IMR-90 (cell line): Measurements from ENCODE around the gene PPOX. TPM values are rescaled to one million over a fixed set of nuclear protein-coding genes. Genes with fewer than 3 reads are reported as not detected.

Experiments
- ATAC-seq: fragments of 200-7000 bp; cut with Tn5 transposase; 2 replicates; pipeline ENCODE4 v1.9.1; 2020; ENCODE audit warnings: low read depth, mild to moderate bottlenecking, moderate library complexity
- BruUV-seq: library from RNA; stranded (reverse); fragments of 400-500 nt; replicated peaks from 2 replicates; lab custom pipeline; 2021; lab: Mats Ljungman, UMichigan
- CTCF ChIA-PET: fragments of 300-600 bp; formaldehyde crosslinking; extraction: SDS; loops from one replicate; lab custom pipeline; 2021; ENCODE audit warnings: antibody characterized with exemption; lab: Yijun Ruan, JAX
- POLR2A ChIA-PET: fragments of 300-600 bp; sonication (Branson Sonifier 250); formaldehyde crosslinking; loops from one replicate; lab custom pipeline; 2022; ENCODE audit warnings: antibody characterized with exemption; ENCODE audit not compliant: unreplicated experiment; lab: Charles Lee
- DNase-seq: peaks from one replicate; pipeline ENCODE4 v3.0.0; 2013
- H2AFZ ChIP-seq: replicated peaks from 2 replicates; pipeline ENCODE3; 2013; ENCODE audit warnings: low read length, mild to moderate bottlenecking; ENCODE audit not compliant: poor library complexity
- H2AK5ac ChIP-seq: 2 replicates; pipeline ENCODE4 v1.6.1; 2013; ENCODE audit warnings: low read depth, low read length, inconsistent platforms
- H2AK9ac ChIP-seq: replicated peaks from 2 replicates; pipeline ENCODE3; 2013; ENCODE audit warnings: mild to moderate bottlenecking, low read depth, low read length, moderate library complexity; ENCODE audit not compliant: poor library complexity
- H2BK120ac ChIP-seq: 2 replicates; pipeline ENCODE4 v1.6.1; 2013; ENCODE audit warnings: low read depth, low read length, inconsistent platforms
- H2BK15ac ChIP-seq: 3 replicates; pipeline ENCODE4 v1.6.1; 2013; ENCODE audit warnings: low read depth, low read length, inconsistent platforms
- H2BK20ac ChIP-seq: 2 replicates; pipeline ENCODE4 v1.6.1; 2013; ENCODE audit warnings: low read depth, mild to moderate bottlenecking, inconsistent platforms, low read length, moderate library complexity
- H2BK5ac ChIP-seq: 2 replicates; pipeline ENCODE4 v1.6.1; 2013; ENCODE audit warnings: mild to moderate bottlenecking, low read depth, low read length, inconsistent platforms; ENCODE audit not compliant: poor library complexity, severe bottlenecking
- H3K14ac ChIP-seq: replicated peaks from 2 replicates; pipeline ENCODE4 v1.6.1; 2013; ENCODE audit warnings: low read depth, low read length, inconsistent platforms
- H3K18ac ChIP-seq: 2 replicates; pipeline ENCODE4 v1.6.1; 2013; ENCODE audit warnings: low read depth, low read length, control low read depth
- H3K23ac ChIP-seq: 2 replicates; pipeline ENCODE4 v1.6.1; 2013; ENCODE audit warnings: low read depth, low read length, inconsistent platforms
- H3K27ac ChIP-seq: 2 replicates; pipeline ENCODE4 v1.5.1; 2013; ENCODE audit warnings: mild to moderate bottlenecking, control low read depth, low read length; ENCODE audit not compliant: insufficient read depth
- H3K27me3 ChIP-seq: 2 replicates; pipeline ENCODE4 v1.6.1; 2013; ENCODE audit warnings: low read length; ENCODE audit not compliant: control insufficient read depth, insufficient read depth
- H3K36me3 ChIP-seq: 2 replicates; pipeline ENCODE4 v1.6.1; 2013; ENCODE audit warnings: low read length, mixed read lengths; ENCODE audit not compliant: control insufficient read depth, insufficient read depth
- H3K4ac ChIP-seq: 2 replicates; pipeline ENCODE4 v1.6.1; 2013; ENCODE audit warnings: low read depth, low read length, inconsistent platforms
- H3K4me1 ChIP-seq: 2 replicates; pipeline ENCODE4 v1.6.1; 2013; ENCODE audit warnings: low read length, mixed read lengths; ENCODE audit not compliant: control insufficient read depth, insufficient read depth
- H3K4me2 ChIP-seq: 2 replicates; pipeline ENCODE4 v1.6.1; 2013; ENCODE audit warnings: low read depth, mild to moderate bottlenecking, control low read depth, low read length, moderate library complexity
- H3K4me3 ChIP-seq: 2 replicates; pipeline ENCODE4 v1.5.1; 2013; ENCODE audit warnings: low read depth, mild to moderate bottlenecking, control low read depth, low read length, moderate library complexity; ENCODE audit not compliant: insufficient read depth
- H3K56ac ChIP-seq: 2 replicates; pipeline ENCODE4 v1.6.1; 2013; ENCODE audit warnings: low read length, inconsistent platforms; ENCODE audit not compliant: insufficient read depth; ENCODE audit errors: extremely low read depth
- H3K79me1 ChIP-seq, 2 experiments: 2 replicates each; pipeline ENCODE4 v1.6.1; 2013; ENCODE audit warnings: low read length in 2 of 2, inconsistent platforms in 1 of 2, low read depth in 1 of 2
- H3K9ac ChIP-seq: 2 replicates; pipeline ENCODE4 v1.6.1; 2013; ENCODE audit warnings: low read depth, low read length, control low read depth
- H3K9me1 ChIP-seq: 2 replicates; pipeline ENCODE4 v1.6.1; 2013; ENCODE audit warnings: low read length, inconsistent platforms; ENCODE audit not compliant: insufficient read depth
- H3K9me3 ChIP-seq: 2 replicates; pipeline ENCODE4 v1.6.1; 2013; ENCODE audit warnings: low read length; ENCODE audit not compliant: control insufficient read depth, insufficient read depth
- H4K20me1 ChIP-seq: 2 replicates; pipeline ENCODE4 v1.6.1; 2013; ENCODE audit warnings: low read length, inconsistent platforms; ENCODE audit not compliant: insufficient read depth
- H4K5ac ChIP-seq: 2 replicates; pipeline ENCODE4 v1.6.1; 2013; ENCODE audit warnings: mild to moderate bottlenecking, low read depth, low read length, control low read depth
- H4K8ac ChIP-seq, 2 experiments: 2 replicates each; pipeline ENCODE4 v1.6.1; 2013; ENCODE audit warnings: low read depth in 2 of 2, low read length in 2 of 2, control low read depth in 1 of 2, inconsistent platforms in 1 of 2
- H4K91ac ChIP-seq: 2 replicates; pipeline ENCODE4 v1.6.1; 2013; ENCODE audit warnings: low read depth, low read length, inconsistent platforms; ENCODE audit not compliant: insufficient read depth
- BHLHE40 ChIP-seq: fragments of 150-350 bp; IDR thresholded peaks from 2 replicates; pipeline ENCODE4 v1.6.1; 2016; ENCODE audit warnings: mild to moderate bottlenecking, low read depth, low read length
- CEBPB ChIP-seq: IDR thresholded peaks from 2 replicates; pipeline ENCODE4 v1.6.1; 2012; ENCODE audit warnings: low read depth, low read length, improper control_type of control experiment
- FOS ChIP-seq: fragments of 150-350 bp; IDR thresholded peaks from 2 replicates; pipeline ENCODE4 v1.6.1; 2016; ENCODE audit warnings: low read depth, low read length
- MAFK ChIP-seq: IDR thresholded peaks from 2 replicates; pipeline ENCODE4 v1.6.1; 2012; ENCODE audit warnings: low read depth, low read length, improper control_type of control experiment
- POLR2A ChIP-seq: IDR thresholded peaks from 2 replicates; pipeline ENCODE4 v1.6.1; 2012; ENCODE audit warnings: mild to moderate bottlenecking, low read depth, low read length
- RCOR1 ChIP-seq: IDR thresholded peaks from 2 replicates; pipeline ENCODE4 v1.6.1; 2012; ENCODE audit warnings: mild to moderate bottlenecking, low read length, improper control_type of control experiment; ENCODE audit not compliant: insufficient replicate concordance
- SMC3 ChIP-seq: fragments of 150-350 bp; IDR thresholded peaks from 2 replicates; pipeline ENCODE4 v1.6.1; 2016; ENCODE audit warnings: low read depth, mild to moderate bottlenecking, antibody characterized with exemption, low read length, moderate library complexity
- WGBS, 2 experiments: methylation state at CpG; one replicate each; pipeline versions ENCODE4 v1.1.5 to v1.1.7; 2013; ENCODE audit warnings: missing lambda C conversion rate in 2 of 2; ENCODE audit not compliant: insufficient read length in 1 of 2; ENCODE audit errors: extremely low coverage in 2 of 2; 5-methylcytosine and 5-hydroxymethylcytosine counted together
- dilution Hi-C: fragments of 300-500 bp; cut with HindIII; formaldehyde crosslinking; loops from one replicate; pipeline ENCODE4 v1.14.3; 2018; ENCODE audit warnings: low sequenced_read_pairs; ENCODE audit not compliant: unreplicated experiment
- in situ Hi-C: fragments of 300-500 bp; cut with MboI; formaldehyde crosslinking; loops from 3 replicates; pipeline ENCODE4 v1.14.3; 2019; ENCODE audit warnings: low sequenced_read_pairs, inconsistent platforms, mixed read lengths
- intact Hi-C: fragments of 100-400 bp; cut with micrococcal nuclease; formaldehyde crosslinking; loops from 2 replicates; pipeline ENCODE4 v1.10.0; 2022
- polyA plus RNA-seq, 3 experiments: library from polyadenylated mRNA; depleted of rRNA; stranded (reverse); fragments of >200 nt; gene quantifications; 2 replicates each; pipeline ENCODE4 v1.2.3, GENCODE V29; 2012; ENCODE audit warnings: low replicate concordance in 1 of 3
- total RNA-seq: library from RNA; depleted of rRNA; stranded (reverse); fragments of >200 nt; gene quantifications from 2 replicates; pipeline ENCODE4 v1.2.3, GENCODE V29; 2012
- TF ChIP-seq, protein P1 (sequence below): fragments of 150-350 bp; IDR thresholded peaks from 2 replicates; pipeline ENCODE4 v1.6.1; 2017; ENCODE audit warnings: mild to moderate bottlenecking, antibody characterized with exemption, low read length, low read depth
- TF ChIP-seq, protein P2 (sequence below): conservative IDR thresholded peaks from 2 replicates; pipeline ENCODE4 v1.5.1; 2012; ENCODE audit warnings: mild to moderate bottlenecking, low read depth, low read length, improper control_type of control experiment

Gene PPOX
- total and polyA plus RNA-seq, 2 of the 4 experiments (the other 2 are of a cell fraction): 6.1 to 14.3 TPM

GRCh38 chr1:161130266-161130665 lies 36.0 kb upstream of the PPOX start:
- Histone ChIP-seq H2BK15ac (no peak overlapping the region), H3K27me3 (no peaks in the 10 kb centered on the region), H4K8ac (no peak overlapping the region), H2BK20ac (no peak overlapping the region), H2BK120ac (no peak overlapping the region), H3K4me2 (no peak overlapping the region), H3K14ac (no peak overlapping the region), H3K27ac (no peak overlapping the region), H4K91ac (no peak overlapping the region), H3K23ac (no peak overlapping the region), H4K20me1 (peaks cover 7% of the 10 kb centered on the region; the same call in 1 of the 2 replicates), H3K4ac (no peak overlapping the region), H3K79me1 (peaks cover 24 to 82% of the 10 kb centered on the region in 2 experiments), H2AK5ac (no peak overlapping the region), H2AK9ac (no peak overlapping the region), H3K4me1 (no peaks in the 10 kb centered on the region; the same call in 1 of the 2 replicates), H3K18ac (no peak overlapping the region), H3K9me1 (peaks cover 5% of the 10 kb centered on the region), H3K56ac (no peak overlapping the region), H4K5ac (no peak overlapping the region), H2BK5ac (no peak overlapping the region), H3K4me3 (no peak overlapping the region), H2AFZ (no peak overlapping the region), H3K9ac (no peak overlapping the region), H3K9me3 (no peaks in the 10 kb centered on the region; the same call in 1 of the 2 replicates), H3K36me3 (peaks cover 19% of the 10 kb centered on the region)
- ATAC-seq (no peak), DNase-seq (no peak)
- dilution Hi-C loops (no loop called here), in situ Hi-C loops (no loop called here), intact Hi-C loops (no loop called here)
- TF ChIP-seq, protein P1, sequence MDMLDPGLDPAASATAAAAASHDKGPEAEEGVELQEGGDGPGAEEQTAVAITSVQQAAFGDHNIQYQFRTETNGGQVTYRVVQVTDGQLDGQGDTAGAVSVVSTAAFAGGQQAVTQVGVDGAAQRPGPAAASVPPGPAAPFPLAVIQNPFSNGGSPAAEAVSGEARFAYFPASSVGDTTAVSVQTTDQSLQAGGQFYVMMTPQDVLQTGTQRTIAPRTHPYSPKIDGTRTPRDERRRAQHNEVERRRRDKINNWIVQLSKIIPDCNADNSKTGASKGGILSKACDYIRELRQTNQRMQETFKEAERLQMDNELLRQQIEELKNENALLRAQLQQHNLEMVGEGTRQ: no peak
- TF ChIP-seq, protein P2, sequence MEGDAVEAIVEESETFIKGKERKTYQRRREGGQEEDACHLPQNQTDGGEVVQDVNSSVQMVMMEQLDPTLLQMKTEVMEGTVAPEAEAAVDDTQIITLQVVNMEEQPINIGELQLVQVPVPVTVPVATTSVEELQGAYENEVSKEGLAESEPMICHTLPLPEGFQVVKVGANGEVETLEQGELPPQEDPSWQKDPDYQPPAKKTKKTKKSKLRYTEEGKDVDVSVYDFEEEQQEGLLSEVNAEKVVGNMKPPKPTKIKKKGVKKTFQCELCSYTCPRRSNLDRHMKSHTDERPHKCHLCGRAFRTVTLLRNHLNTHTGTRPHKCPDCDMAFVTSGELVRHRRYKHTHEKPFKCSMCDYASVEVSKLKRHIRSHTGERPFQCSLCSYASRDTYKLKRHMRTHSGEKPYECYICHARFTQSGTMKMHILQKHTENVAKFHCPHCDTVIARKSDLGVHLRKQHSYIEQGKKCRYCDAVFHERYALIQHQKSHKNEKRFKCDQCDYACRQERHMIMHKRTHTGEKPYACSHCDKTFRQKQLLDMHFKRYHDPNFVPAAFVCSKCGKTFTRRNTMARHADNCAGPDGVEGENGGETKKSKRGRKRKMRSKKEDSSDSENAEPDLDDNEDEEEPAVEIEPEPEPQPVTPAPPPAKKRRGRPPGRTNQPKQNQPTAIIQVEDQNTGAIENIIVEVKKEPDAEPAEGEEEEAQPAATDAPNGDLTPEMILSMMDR: no peak
- TF ChIP-seq POLR2A: no peak
- no peak for TF ChIP-seq MAFK
- no peak for TF ChIP-seq BHLHE40
- TF ChIP-seq FOS: no peak
- no peak for TF ChIP-seq RCOR1
- no peak for TF ChIP-seq SMC3
- no peak for TF ChIP-seq CEBPB
- BruUV-seq: no TSS peak
- WGBS, 2 experiments: no CpG with 5 or more reads among the region's 1 CpG
- ChIA-PET CTCF (no interaction called here), POLR2A (no interaction called here)
